Measurements from ENCODE around the gene ADGRL2. TPM values are rescaled to one million over a fixed set of nuclear protein-coding genes. Genes with fewer than 3 reads are reported as not detected.

ADGRL2 gene
- total RNA-seq, 1 donor from 2014 or later: not detected

DNA sequence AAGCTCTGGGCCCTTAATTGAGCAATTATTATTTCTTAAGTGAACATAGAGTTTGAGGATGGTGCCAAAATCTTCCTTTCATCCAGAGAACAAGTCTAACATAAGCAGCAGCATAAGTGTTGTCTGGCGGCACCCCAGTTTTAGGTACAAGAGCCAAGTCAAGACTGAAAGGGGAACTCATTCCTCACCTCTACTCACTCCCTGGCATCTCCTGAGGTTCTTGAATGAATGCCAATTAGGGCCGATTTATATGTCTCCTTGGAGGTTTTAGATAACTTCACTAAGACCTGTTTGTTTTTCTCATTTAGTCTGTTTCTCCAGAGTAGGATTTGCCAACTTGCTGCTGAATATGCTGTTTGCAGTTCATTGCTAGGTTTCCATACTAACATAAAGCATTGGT, 42.6 kb upstream of the ADGRL2 start:
- CTCF ChIA-PET: no interaction called here
- Mint-ChIP-seq H3K36me3 (ENCODE audit: low read depth) (no peaks in the 10 kb centered on the region), H3K27me3 (no peaks in the 10 kb centered on the region), H3K27ac (no peak overlapping the region), H3K4me3 (no peak overlapping the region), H3K4me1 (no peaks in the 10 kb centered on the region), H3K9me3 (no peaks in the 10 kb centered on the region)
- intact Hi-C loops (cut with micrococcal nuclease): no loop called here
- TF ChIP-seq, protein P1, sequence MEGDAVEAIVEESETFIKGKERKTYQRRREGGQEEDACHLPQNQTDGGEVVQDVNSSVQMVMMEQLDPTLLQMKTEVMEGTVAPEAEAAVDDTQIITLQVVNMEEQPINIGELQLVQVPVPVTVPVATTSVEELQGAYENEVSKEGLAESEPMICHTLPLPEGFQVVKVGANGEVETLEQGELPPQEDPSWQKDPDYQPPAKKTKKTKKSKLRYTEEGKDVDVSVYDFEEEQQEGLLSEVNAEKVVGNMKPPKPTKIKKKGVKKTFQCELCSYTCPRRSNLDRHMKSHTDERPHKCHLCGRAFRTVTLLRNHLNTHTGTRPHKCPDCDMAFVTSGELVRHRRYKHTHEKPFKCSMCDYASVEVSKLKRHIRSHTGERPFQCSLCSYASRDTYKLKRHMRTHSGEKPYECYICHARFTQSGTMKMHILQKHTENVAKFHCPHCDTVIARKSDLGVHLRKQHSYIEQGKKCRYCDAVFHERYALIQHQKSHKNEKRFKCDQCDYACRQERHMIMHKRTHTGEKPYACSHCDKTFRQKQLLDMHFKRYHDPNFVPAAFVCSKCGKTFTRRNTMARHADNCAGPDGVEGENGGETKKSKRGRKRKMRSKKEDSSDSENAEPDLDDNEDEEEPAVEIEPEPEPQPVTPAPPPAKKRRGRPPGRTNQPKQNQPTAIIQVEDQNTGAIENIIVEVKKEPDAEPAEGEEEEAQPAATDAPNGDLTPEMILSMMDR (IDR thresholded peaks at IDR 0.05): no peak
- POLR2A ChIA-PET: no interaction called here
- ATAC-seq (ENCODE audit: low read depth) (no peak), DNase-seq (no peak)

DNA sequence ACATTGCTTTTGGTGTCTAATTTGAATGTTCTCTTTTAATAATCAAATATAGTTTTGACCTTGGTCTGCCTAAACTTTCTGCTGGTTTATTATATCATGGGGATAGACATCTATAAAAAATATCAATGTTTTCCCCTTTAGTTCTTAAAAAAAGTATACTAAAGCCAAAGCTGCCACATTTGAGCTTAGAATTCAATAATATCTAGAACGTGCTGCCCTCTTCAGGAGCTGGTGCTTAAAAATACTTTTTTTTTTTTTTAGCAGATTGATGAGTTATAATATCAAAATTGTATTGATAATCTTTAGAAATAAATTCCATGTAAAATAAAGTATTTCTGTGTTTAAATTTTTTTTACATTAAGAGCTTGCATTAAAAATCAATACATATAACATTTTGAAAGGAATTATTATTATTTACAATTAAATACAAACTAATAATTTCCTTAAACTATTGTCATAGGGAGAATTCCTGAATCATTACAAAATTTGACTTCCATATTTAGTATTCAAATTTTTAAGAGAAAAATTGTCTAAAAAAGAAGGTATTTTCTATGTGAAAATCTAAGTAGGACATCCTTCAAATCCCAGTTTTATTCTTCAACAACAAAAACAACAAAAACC, 40.1 kb upstream of the ADGRL2 start:
- Mint-ChIP-seq H3K4me3 (no peak overlapping the region), H3K9me3 (no peaks in the 10 kb centered on the region), H3K4me1 (no peaks in the 10 kb centered on the region), H3K27me3 (no peaks in the 10 kb centered on the region), H3K27ac (no peak overlapping the region), H3K36me3 (ENCODE audit: low read depth) (no peaks in the 10 kb centered on the region)
- DNase-seq (no peak), ATAC-seq (ENCODE audit: low read depth) (no peak)
- TF ChIP-seq, protein P1 (IDR thresholded peaks at IDR 0.05): no peak
- intact Hi-C loops (cut with micrococcal nuclease): no loop called here
- POLR2A ChIA-PET: no interaction called here
- CTCF ChIA-PET: no interaction called here

DNA sequence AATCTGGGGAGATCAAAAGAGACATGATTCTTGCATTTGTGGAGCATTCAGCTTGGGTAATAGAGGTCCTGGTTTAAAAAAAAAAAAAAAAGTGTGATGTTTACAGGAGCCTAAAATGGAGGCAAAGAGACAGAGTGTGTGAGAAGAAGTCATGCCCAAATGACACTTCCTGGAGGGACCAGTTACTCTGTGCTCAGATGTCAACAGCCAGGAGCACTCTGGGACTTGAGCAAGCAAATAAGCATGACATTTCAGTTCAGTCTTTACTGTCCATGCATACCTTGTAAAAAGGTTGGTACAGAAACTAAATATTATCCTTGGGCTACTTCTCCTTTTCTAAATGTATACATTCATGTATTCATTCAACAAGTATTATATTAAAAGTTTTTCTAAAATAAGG, 25.2 kb upstream of the ADGRL2 start:
- CTCF ChIA-PET: no interaction called here
- ATAC-seq (ENCODE audit: low read depth) (no peak), DNase-seq (no peak)
- Mint-ChIP-seq H3K36me3 (ENCODE audit: low read depth) (no peaks in the 10 kb centered on the region), H3K4me1 (no peaks in the 10 kb centered on the region), H3K27ac (no peak overlapping the region), H3K27me3 (no peaks in the 10 kb centered on the region), H3K4me3 (no peak overlapping the region), H3K9me3 (no peaks in the 10 kb centered on the region)
- intact Hi-C loops (cut with micrococcal nuclease): no loop called here
- POLR2A ChIA-PET: no interaction called here
- TF ChIP-seq, protein P1 (IDR thresholded peaks at IDR 0.05): no peak

DNA sequence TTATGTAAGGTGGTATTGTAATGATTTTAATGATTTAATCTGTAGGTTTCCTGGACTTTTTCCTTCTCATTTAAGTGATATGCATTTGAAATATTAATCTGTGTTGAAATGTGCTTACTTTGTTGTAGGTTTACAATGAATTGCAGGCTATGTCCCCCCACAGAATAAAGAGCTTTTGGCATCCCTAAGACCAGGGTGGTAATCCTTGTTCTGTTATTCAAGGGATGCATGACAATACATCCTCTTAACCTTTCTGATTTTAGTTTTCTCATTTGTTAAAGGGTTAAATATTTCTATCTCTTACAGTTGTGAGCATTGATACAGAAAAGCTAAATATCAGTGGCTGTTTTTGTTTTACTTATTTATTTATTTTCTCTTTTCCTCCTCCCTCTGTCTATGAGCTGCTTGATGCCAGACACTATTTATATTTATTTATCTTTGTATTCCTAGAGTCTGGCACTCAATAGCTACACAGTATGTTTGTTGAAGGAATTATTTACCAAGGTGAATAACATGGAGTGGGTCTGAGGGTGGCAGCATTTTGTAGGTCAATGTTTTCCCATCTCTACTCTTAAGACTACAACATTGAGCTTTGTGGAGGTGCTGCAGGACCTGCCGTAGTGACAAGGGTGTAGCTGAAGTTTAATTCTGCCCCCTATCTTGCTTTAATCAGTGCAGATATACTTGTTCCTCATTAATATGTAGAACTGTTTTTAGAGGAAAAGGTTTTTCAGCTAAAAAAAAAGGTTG, 19.9 kb upstream of the ADGRL2 start:
- DNase-seq: no peak
- Mint-ChIP-seq H3K4me1 (no peaks in the 10 kb centered on the region), H3K27me3 (no peaks in the 10 kb centered on the region), H3K4me3 (no peak overlapping the region), H3K27ac (no peak overlapping the region), H3K36me3 (ENCODE audit: low read depth) (no peaks in the 10 kb centered on the region), H3K9me3 (no peaks in the 10 kb centered on the region)
- ChIA-PET POLR2A (no interaction called here), CTCF (no interaction called here)
- TF ChIP-seq, protein P1 (IDR thresholded peaks at IDR 0.05): no peak
- intact Hi-C loops (cut with micrococcal nuclease): no loop called here
- ATAC-seq (ENCODE audit: low read depth): no peak

DNA sequence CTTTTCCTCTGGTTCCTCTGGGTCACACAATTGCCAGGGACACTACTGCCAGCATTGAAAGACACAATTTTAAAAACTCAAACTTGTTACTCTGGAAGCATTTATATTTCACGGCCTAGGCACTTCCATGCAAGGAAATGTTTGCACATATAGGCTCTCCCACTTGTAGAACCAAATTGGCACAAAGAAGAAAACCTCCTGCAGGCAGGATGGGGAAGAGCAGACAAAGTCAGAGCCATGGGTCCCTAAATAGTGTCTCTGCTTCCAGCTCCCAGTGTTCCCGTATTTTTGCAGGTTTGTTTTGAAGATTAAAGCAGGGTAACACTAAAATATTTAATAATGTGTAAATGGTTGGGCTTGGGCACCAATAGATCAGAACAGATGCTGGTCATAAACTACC, 19.0 kb upstream of the ADGRL2 start:
- H3K27ac Mint-ChIP-seq: no peak overlapping the region
- no peak for DNase-seq
- CTCF ChIA-PET: no interaction called here

More for the DNA sequence above, 19.0 kb upstream of the ADGRL2 start:
- Mint-ChIP-seq H3K4me3 (no peak overlapping the region), H3K4me1 (no peaks in the 10 kb centered on the region), H3K27me3 (no peaks in the 10 kb centered on the region), H3K9me3 (no peaks in the 10 kb centered on the region), H3K36me3 (ENCODE audit: low read depth) (no peaks in the 10 kb centered on the region)
- no peak for ATAC-seq (ENCODE audit: low read depth)
- intact Hi-C loops (cut with micrococcal nuclease): no loop called here
- TF ChIP-seq, protein P1 (IDR thresholded peaks at IDR 0.05): no peak
- POLR2A ChIA-PET: no interaction called here

All from activated B cell treated with CpG ODN at 0.5 μM for 24 hours (primary cell).